Epithelial cell of esophagus (primary cell): Measurements from ENCODE around the gene NEMP1.
"Not testable (repeated sequence)": the region's sequence is repeated elsewhere in the genome, so short reads cannot be mapped to it uniquely, and the experiment has no call there.

Experiments used
- DNase-seq: peaks from one replicate; pipeline ENCODE4 v3.0.0; 2010; ENCODE audit warnings: low read depth
- H3K4me3 ChIP-seq: 2 replicates; pipeline ENCODE4 v1.5.1; 2011; ENCODE audit warnings: mild to moderate bottlenecking, low read length, control low read depth
- TF ChIP-seq, protein P1 (sequence below): IDR thresholded peaks from 2 replicates; pipeline ENCODE4 v1.5.1; 2011; ENCODE audit warnings: low read depth, mild to moderate bottlenecking, low read length, control low read depth, inconsistent platforms; ENCODE audit not compliant: insufficient read depth; ENCODE audit errors: missing control alignments

Gene NEMP1

DNA sequence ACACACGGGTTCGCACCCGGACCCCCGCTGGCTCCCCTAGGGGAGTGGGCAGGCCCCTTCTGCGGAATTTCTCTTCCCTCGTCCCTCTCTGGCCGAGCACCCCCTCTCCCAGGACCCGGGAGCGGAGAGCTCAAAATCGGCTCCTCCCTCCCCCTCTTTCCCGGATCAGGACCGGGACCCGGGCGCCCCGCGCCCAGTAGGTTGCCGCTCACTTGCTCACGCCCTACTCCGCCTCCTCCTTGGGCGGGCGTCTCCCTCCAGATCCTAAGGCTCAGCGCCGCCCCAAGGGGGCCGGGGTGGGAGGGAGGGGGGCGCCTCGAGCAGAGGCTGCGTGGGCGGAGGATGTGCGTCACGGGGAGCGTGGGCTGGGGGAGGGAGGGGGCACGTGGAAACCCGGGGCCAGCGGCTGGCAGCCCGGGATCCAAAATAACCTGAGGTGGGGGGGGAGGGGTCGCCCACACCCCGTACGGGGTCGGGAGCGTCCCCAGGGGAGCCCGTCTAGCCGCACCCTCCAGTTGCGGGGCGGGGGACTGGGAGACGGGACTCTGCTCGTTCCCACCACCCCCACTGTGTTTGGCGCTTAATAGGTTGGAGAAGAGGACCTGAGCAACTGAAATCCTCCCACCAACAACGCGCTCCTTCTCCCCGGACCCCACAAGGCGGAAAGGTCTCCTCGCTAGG lies 8.6 kb upstream of the NEMP1 start:
- H3K4me3 ChIP-seq = peak overlapping the region; percentile 74
- DNase-seq = peak; percentile 90
- TF ChIP-seq, protein P1, sequence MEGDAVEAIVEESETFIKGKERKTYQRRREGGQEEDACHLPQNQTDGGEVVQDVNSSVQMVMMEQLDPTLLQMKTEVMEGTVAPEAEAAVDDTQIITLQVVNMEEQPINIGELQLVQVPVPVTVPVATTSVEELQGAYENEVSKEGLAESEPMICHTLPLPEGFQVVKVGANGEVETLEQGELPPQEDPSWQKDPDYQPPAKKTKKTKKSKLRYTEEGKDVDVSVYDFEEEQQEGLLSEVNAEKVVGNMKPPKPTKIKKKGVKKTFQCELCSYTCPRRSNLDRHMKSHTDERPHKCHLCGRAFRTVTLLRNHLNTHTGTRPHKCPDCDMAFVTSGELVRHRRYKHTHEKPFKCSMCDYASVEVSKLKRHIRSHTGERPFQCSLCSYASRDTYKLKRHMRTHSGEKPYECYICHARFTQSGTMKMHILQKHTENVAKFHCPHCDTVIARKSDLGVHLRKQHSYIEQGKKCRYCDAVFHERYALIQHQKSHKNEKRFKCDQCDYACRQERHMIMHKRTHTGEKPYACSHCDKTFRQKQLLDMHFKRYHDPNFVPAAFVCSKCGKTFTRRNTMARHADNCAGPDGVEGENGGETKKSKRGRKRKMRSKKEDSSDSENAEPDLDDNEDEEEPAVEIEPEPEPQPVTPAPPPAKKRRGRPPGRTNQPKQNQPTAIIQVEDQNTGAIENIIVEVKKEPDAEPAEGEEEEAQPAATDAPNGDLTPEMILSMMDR = no peak

DNA sequence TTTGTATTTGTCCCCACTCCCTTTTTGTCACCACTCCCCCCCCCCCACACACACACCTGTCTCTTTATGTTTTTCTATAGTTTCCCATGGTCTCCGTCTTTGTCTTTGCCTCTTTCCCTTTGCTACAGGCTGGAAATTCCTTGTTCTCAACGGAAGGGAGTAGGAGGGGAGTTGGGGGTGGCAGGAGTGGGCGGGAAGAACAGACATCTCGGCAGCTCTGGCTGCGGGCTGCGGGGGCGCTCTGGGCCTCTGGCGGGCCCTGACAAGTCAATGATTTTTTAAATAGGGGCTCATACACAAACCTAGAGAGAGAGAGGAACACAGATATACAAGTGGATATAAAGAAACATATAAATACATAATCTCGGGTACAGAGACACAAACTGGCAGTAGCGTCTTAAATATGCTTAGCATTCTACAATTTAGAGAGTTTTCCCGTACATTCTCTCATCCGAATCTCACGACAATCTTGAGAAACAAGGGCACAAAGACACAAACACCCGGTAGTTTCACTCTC lies 8.0 kb upstream of the NEMP1 start:
- H3K4me3 ChIP-seq = peak overlapping the region; percentile 74
- TF ChIP-seq, protein P1 = no peak
- peak; percentile 70 for DNase-seq

DNA sequence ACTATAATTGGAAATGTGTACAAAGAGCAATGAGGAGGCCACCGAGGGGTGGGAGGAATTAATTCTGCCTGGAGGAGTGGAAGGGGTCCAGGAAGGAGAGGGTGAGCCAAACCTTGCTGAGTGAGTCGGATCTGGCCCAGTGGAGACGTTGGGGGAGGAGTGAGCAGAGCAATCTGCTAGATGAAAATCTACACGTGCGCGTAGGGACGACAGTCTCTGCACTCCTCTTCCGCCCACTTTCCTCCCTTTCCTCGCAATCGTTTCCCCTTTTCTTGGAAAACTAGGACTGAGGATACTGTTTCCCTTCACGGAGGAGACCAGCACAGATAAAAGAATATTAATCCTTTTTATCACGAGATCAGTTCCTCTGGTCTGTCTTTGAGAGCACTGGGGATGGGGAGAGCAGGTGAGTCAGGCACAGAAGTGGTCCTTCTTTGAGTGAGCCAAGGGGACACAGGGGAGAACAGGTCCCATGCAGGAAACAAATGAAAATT lies 7.5 kb upstream of the NEMP1 start:
- peak overlapping the region; percentile 74 for H3K4me3 ChIP-seq
- TF ChIP-seq, protein P1 = no peak
- DNase-seq = peak; percentile 30

DNA sequence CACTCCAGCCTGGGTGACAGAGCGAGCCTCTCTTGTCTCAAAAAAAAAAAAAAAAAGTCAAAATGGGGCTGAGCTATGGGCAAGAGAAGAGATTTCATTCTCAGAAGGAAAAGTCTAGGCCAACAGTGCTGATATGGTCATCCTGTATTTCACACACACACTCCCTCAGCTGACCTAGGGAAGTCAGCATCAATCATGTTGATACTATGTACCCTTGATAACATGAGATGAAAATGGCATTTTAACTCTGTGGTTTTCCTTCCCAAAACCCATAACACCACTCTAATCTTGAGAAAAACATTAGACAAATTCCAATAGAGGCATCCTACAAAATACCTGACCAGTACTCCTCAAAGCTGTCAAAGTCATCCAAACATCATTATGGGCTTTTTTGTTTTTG lies 2.3 kb upstream of the NEMP1 start:
- no peak overlapping the region for H3K4me3 ChIP-seq
- TF ChIP-seq, protein P1 = no peak
- DNase-seq = no peak

DNA sequence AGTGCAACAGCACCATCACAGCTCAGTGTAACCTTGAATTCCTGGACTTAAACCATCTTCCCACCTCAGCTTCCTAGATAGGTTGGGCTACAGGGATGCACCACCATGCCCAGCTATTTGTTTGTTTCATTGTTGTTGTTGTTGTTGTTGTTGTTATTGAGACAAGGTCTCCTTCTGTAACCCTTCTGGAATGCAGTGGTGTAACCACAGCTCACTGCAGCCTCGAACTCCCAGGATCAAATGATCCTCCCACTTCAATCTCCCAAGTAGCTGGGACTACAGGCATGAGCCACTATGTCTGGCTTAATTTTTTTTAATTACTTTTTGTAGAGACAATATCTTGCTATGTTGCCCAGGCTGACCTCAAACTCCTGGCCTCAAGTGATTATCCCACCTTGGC lies 1.2 kb upstream of the NEMP1 start:
- TF ChIP-seq, protein P1 = no peak
- DNase-seq = no peak
- no peak overlapping the region for H3K4me3 ChIP-seq

DNA sequence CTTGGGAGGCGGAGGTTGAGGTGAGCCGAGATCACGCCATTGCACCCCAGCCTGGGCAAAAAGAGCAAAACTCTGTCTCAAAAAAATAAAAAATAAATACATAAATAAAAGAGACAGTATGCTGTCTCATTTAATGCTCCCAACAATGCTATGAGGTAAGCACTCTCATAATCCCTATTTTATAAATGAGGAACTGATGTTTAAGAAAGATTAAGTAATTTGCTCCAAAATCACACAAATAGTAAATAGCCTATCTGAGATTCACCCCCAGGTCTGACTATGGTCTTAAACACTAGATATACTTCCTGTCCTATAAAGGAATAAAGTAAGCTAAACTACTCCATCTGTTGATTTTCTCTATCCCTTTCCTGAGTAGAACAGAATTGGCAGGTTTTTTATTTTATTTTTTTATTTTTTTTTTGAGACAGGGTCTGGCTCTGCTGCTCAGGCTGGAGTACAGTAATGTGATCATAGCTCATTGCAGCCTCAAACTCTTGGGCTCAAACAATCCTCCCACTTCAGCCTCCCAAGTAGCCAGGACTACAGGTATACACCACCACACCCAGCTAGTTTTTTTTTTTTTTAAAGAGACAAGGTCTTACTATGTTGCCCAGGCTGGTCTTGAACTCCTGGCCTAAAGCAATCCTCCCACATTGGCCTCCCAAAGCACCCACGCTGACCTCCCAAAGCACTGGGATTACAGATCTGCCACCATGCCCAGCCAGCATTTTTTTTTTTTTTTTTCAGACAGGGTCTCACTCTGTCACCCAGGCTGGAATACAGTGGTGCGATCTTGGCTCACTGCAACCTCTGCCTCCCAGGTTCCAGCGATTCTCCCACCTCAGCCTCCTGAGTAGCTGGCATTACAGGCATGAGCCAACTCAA lies 4.8 kb downstream of the NEMP1 start:
- H3K4me3 ChIP-seq, DNase-seq: not testable (repeated sequence)

DNA sequence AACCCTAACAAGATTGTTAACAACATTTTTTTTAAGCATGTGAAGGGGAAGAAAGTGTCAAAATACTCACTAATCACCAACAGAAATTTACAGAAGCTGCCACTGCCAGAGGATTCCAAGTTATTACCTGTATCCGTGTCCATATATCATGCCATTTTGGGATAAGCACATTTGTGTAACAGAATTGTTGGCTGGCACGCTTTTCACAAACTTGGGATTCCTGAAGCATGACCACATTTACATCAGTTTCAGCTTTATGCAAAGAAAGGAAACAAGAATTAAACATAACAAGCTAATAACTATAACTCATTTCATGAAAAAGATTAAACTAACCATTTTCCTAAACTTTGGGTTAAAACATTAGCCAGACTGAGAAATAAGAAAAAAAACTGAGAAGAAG lies 5.9 kb downstream of the NEMP1 start:
- TF ChIP-seq, protein P1 = no peak
- no peak for DNase-seq

More for the DNA sequence above, 5.9 kb downstream of the NEMP1 start:
- no peak overlapping the region for H3K4me3 ChIP-seq
